Measurements from ENCODE around the gene CDK14.

The CDK14 gene

GRCh38 chr7:90877201-90877600 is 281.1 kb downstream of the CDK14 start:
- H3K36me3 Mint-ChIP-seq (ENCODE audit: low read depth) = peaks cover 21% of the 10 kb centered on the region
- peaks cover 13% of the 10 kb centered on the region for H3K9me3 Mint-ChIP-seq
- H3K27ac Mint-ChIP-seq = no peak overlapping the region
- no peak for TF ChIP-seq CTCF (IDR thresholded peaks at IDR 0.05; ENCODE audit: unreplicated experiment in 3 of 3)
- peaks cover 4% of the 10 kb centered on the region for H3K4me1 Mint-ChIP-seq
- H3K4me3 Mint-ChIP-seq = no peak overlapping the region
- H3K27me3 Mint-ChIP-seq (ENCODE audit: low read depth) = no peaks in the 10 kb centered on the region

GRCh38 chr7:90879924-90880323 is 283.8 kb downstream of the CDK14 start:
- Mint-ChIP-seq H3K36me3 (ENCODE audit: low read depth) (peaks cover 25% of the 10 kb centered on the region), H3K27ac (no peak overlapping the region), H3K4me3 (no peak overlapping the region), H3K9me3 (peaks cover 23% of the 10 kb centered on the region), H3K27me3 (ENCODE audit: low read depth) (no peaks in the 10 kb centered on the region), H3K4me1 (peaks cover 4% of the 10 kb centered on the region)
- TF ChIP-seq CTCF (IDR thresholded peaks at IDR 0.05; ENCODE audit: unreplicated experiment in 3 of 3) = no peak

- Mint-ChIP-seq H3K4me1 (peaks cover 12% of the 10 kb centered on the region), H3K27me3 (ENCODE audit: low read depth) (no peaks in the 10 kb centered on the region), H3K9me3 (peaks cover 13% of the 10 kb centered on the region), H3K36me3 (ENCODE audit: low read depth) (peaks cover 10% of the 10 kb centered on the region), H3K27ac (no peak overlapping the region), H3K4me3 (no peak overlapping the region)
- no peak for TF ChIP-seq CTCF (IDR thresholded peaks at IDR 0.05; ENCODE audit: unreplicated experiment in 3 of 3)
These were observed 290.3 kb downstream of the CDK14 start for GRCh38 chr7:90886416-90886815.

- Mint-ChIP-seq H3K36me3 (ENCODE audit: low read depth) (no peaks in the 10 kb centered on the region), H3K4me3 (no peak overlapping the region), H3K4me1 (peaks cover 10% of the 10 kb centered on the region), H3K27me3 (ENCODE audit: low read depth) (no peaks in the 10 kb centered on the region), H3K27ac (no peak overlapping the region), H3K9me3 (peaks cover 3% of the 10 kb centered on the region)
- TF ChIP-seq CTCF (IDR thresholded peaks at IDR 0.05; ENCODE audit: unreplicated experiment in 3 of 3) = no peak
These were observed 293.1 kb downstream of the CDK14 start for GRCh38 chr7:90889210-90889609.

- Mint-ChIP-seq H3K36me3 (ENCODE audit: low read depth) (no peaks in the 10 kb centered on the region), H3K27me3 (ENCODE audit: low read depth) (no peaks in the 10 kb centered on the region), H3K27ac (no peak overlapping the region), H3K4me3 (no peak overlapping the region), H3K9me3 (peaks cover 3% of the 10 kb centered on the region), H3K4me1 (peaks cover 10% of the 10 kb centered on the region)
- no peak for TF ChIP-seq CTCF (IDR thresholded peaks at IDR 0.05; ENCODE audit: unreplicated experiment in 3 of 3)
These were observed 293.5 kb downstream of the CDK14 start for GRCh38 chr7:90889644-90890043.

- Mint-ChIP-seq H3K4me1 (peaks cover 6% of the 10 kb centered on the region), H3K27me3 (ENCODE audit: low read depth) (no peaks in the 10 kb centered on the region)
These were observed 295.4 kb downstream of the CDK14 start for GRCh38 chr7:90891529-90891928.

More at GRCh38 chr7:90891529-90891928, 295.4 kb downstream of the CDK14 start:
- Mint-ChIP-seq H3K4me3 (no peak overlapping the region), H3K9me3 (no peaks in the 10 kb centered on the region), H3K27ac (no peak overlapping the region), H3K36me3 (ENCODE audit: low read depth) (no peaks in the 10 kb centered on the region)
- no peak for TF ChIP-seq CTCF (IDR thresholded peaks at IDR 0.05; ENCODE audit: unreplicated experiment in 3 of 3)

Data from nephron (organoid).